ENCODE results near the gene CCDC85B.

The CCDC85B gene

GRCh38 chr11:65927904-65928397, 37.5 kb downstream of the CCDC85B start:
- no peak for DNase-seq (ENCODE audit: extremely low read depth, low read depth)
- no peak overlapping the region for H3K4me3 ChIP-seq (replicated peaks; ENCODE audit: low read depth, low read length)
- no peak for TF ChIP-seq CTCF (IDR thresholded peaks at IDR 0.05; ENCODE audit: low read depth, low read length, missing control alignments)

DNA sequence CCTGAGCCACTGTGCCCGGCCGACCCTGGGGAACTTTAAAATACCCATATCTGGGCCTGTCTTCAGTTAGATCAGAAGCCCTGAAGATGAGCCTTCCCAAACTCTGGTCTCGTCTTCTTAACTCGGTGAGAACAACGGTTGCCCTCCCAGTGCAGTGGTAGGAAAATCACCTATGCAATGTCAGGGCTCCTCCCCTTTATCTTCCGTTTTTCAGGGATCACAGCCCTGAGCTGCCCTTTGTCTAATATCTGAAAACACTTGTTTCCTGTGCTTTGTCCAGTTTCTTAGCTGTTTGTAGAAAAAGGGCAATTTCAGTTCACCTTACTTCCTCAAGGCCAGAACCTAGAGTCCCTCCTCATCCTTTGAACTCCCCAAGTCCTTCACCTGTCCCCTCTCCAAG, 38.2 kb downstream of the CCDC85B start:
- no peak overlapping the region for H3K4me3 ChIP-seq (replicated peaks; ENCODE audit: low read depth, low read length)
- no peak for TF ChIP-seq CTCF (IDR thresholded peaks at IDR 0.05; ENCODE audit: low read depth, low read length, missing control alignments)
- DNase-seq (ENCODE audit: extremely low read depth, low read depth) = no peak

DNA sequence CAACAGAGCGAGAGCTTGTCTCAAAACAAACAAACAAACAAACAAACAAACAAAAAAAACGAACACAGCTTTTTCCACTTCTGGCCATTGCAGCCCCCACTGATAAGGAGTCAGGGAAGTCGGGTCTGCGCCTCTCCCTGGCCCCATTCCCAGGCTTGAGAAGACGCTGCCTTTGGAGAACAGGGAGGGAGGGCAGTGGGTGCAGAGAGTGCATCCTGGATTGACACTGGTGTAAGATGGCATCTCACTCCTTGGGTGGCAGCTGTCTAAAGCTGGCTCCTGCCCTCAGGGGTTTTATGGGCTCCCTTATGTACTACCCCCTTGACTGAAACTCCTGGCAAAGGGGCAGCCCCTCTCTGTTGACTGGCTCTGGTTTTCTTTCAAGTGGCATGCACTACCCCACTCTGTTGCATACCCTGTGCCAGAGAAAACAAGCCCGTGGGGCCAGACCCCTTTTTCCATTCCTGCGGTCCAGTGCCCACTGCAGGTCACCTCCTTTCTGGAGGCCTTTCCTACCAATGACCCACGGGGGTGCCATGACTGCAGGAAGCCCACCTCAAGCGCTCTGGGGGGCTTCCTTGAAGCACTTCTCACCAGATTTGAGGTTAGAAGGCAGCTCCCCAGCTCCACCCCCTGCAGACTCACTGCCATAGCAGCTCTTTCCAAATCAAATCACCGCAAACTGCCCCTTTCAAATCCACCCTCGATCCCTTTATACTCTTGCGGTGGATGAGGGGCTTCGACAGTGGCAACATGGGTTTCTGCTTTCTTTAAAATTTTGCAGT, 41.5 kb downstream of the CCDC85B start:
- TF ChIP-seq CTCF (IDR thresholded peaks at IDR 0.05; ENCODE audit: low read depth, low read length, missing control alignments) = no peak
- DNase-seq (ENCODE audit: extremely low read depth, low read depth) = no peak
- H3K4me3 ChIP-seq (replicated peaks; ENCODE audit: low read depth, low read length) = no peak overlapping the region

DNA sequence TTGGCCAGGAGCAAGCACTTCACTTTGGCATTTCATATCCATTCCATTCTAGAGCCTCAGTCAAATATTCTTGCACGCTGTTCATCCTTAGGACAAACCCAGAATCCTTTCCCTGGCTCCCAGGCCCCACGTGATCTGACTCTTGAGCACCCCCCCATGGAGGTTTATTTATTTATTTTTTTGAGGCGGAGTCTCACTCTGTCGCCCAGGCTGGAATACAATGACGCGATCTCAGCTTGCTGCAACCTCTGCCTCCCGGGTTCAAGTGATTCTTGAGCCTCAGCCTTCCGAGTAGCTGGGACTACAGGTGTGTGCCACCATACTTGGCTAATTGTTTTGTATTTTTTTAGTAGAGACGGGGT, 42.1 kb downstream of the CCDC85B start:
- no peak for DNase-seq (ENCODE audit: extremely low read depth, low read depth)
- no peak for TF ChIP-seq CTCF (IDR thresholded peaks at IDR 0.05; ENCODE audit: low read depth, low read length, missing control alignments)
- no peak overlapping the region for H3K4me3 ChIP-seq (replicated peaks; ENCODE audit: low read depth, low read length)

- DNase-seq (ENCODE audit: extremely low read depth, low read depth) = no peak
- no peak overlapping the region for H3K4me3 ChIP-seq (replicated peaks; ENCODE audit: low read depth, low read length)
- TF ChIP-seq CTCF (IDR thresholded peaks at IDR 0.05; ENCODE audit: low read depth, low read length, missing control alignments) = no peak
Observed at GRCh38 chr11:65934014-65934413, 43.5 kb downstream of the CCDC85B start.

GRCh38 chr11:65937766-65938165, 47.3 kb downstream of the CCDC85B start:
- H3K4me3 ChIP-seq (replicated peaks; ENCODE audit: low read depth, low read length) = no peak overlapping the region
- no peak for DNase-seq (ENCODE audit: extremely low read depth, low read depth)
- no peak for TF ChIP-seq CTCF (IDR thresholded peaks at IDR 0.05; ENCODE audit: low read depth, low read length, missing control alignments)

Data from HFF-Myc (cell line).